Lower leg skin (tissue), 3 donors: ENCODE data around the gene MAP6D1.

Experiments
- POLR2A ChIP-seq, 2 donors: fragments of 450-650 bp; IDR thresholded peaks; one replicate each; pipeline ENCODE4 v1.6.1; 2016 to 2017; ENCODE audit warnings: antibody characterized with exemption in 2 of 2, mild to moderate bottlenecking in 1 of 2, moderate library complexity in 1 of 2
- TF ChIP-seq, protein P1 (sequence below), 3 donors: fragments of 450-650 bp; IDR thresholded peaks; one replicate each; pipeline ENCODE4 v1.5.1; 2016; ENCODE audit warnings: antibody characterized with exemption in 3 of 3, mild to moderate bottlenecking in 3 of 3, moderate library complexity in 2 of 3

DNA sequence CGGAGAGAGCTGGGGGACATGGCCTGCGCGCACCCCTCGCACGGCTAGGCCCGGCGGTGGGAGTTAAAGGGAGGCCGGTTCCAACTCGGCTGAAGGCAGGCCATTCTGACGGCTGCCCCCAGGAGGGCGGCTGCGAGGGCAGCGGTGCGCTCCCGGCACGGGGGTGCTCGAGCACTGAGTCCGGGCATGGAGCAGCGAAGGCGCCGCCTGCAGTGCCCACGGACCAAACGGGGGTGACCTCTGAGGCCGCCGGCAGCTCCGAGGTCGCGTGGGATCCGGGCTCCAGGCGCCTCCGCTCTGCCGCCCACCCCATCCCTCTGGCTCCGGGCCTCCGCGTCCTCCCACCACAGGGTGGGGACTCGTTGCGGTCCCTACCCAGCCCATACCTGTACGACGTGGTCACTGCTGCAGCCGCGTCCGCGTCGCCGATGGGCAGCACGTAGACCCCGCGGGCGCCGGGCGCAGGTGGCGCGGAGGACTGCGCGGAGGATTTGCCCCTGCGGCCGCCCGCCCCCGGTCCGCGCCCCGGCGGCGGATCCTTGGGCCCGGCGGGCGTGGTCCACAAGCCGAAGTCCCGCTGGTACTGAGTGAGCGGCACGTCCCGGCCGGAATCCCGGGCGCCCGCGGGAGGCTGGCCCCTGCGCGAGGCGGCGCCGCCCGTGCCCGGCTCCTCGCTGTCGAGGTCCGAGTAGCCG is 469 bp downstream of the MAP6D1 start:
- TF ChIP-seq, protein P1, sequence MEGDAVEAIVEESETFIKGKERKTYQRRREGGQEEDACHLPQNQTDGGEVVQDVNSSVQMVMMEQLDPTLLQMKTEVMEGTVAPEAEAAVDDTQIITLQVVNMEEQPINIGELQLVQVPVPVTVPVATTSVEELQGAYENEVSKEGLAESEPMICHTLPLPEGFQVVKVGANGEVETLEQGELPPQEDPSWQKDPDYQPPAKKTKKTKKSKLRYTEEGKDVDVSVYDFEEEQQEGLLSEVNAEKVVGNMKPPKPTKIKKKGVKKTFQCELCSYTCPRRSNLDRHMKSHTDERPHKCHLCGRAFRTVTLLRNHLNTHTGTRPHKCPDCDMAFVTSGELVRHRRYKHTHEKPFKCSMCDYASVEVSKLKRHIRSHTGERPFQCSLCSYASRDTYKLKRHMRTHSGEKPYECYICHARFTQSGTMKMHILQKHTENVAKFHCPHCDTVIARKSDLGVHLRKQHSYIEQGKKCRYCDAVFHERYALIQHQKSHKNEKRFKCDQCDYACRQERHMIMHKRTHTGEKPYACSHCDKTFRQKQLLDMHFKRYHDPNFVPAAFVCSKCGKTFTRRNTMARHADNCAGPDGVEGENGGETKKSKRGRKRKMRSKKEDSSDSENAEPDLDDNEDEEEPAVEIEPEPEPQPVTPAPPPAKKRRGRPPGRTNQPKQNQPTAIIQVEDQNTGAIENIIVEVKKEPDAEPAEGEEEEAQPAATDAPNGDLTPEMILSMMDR (IDR thresholded peaks at IDR 0.05): no peak
- TF ChIP-seq POLR2A (IDR thresholded peaks at IDR 0.05): no peak
